ENCODE data around the gene MFGE8. TPM values are rescaled to one million over a fixed set of nuclear protein-coding genes. Genes with fewer than 3 reads are reported as not detected.
"Not testable (repeated sequence)": the region's sequence is repeated elsewhere in the genome, so short reads cannot be mapped to it uniquely, and the experiment has no call there.

Gene MFGE8
- total and polyA plus RNA-seq, 2 donors: 47.4 to 356 TPM

GRCh38 chr15:88932271-88932874, 19.2 kb upstream of the MFGE8 start:
- no peak for DNase-seq (ENCODE audit: extremely low spot score)
- H3K4me1 ChIP-seq (ENCODE audit: insufficient read depth): no peaks in the 10 kb centered on the region
- H3K36me3 ChIP-seq (ENCODE audit: insufficient read depth): no peaks in the 10 kb centered on the region
- WGBS: 29% methylated on average over 4 of the region's 4 CpGs
- H3K27ac ChIP-seq (ENCODE audit: low read depth): no peak overlapping the region
- H3K4me3 ChIP-seq (ENCODE audit: low read depth, low read length): no peak overlapping the region

- 86% methylated on average over 2 of the region's 2 CpGs for WGBS
These were observed 17.4 kb upstream of the MFGE8 start for GRCh38 chr15:88930579-88930978.

GRCh38 chr15:88929358-88930098, 16.3 kb upstream of the MFGE8 start:
- H3K27ac ChIP-seq (ENCODE audit: low read depth); H3K4me3 ChIP-seq (ENCODE audit: low read depth, low read length); H3K4me1 ChIP-seq (ENCODE audit: insufficient read depth); DNase-seq (ENCODE audit: extremely low spot score); H3K36me3 ChIP-seq (ENCODE audit: insufficient read depth): not testable (repeated sequence)
- 70% methylated on average over 3 of the region's 3 CpGs for WGBS

More at GRCh38 chr15:88930579-88930978, 17.4 kb upstream of the MFGE8 start:
- H3K4me3 ChIP-seq (ENCODE audit: low read depth, low read length): no peak overlapping the region
- no peak overlapping the region for H3K27ac ChIP-seq (ENCODE audit: low read depth)
- no peaks in the 10 kb centered on the region for H3K4me1 ChIP-seq (ENCODE audit: insufficient read depth)
- H3K36me3 ChIP-seq (ENCODE audit: insufficient read depth): no peaks in the 10 kb centered on the region
- no peak for DNase-seq (ENCODE audit: extremely low spot score)

- H3K36me3 ChIP-seq (ENCODE audit: insufficient read depth); H3K4me3 ChIP-seq (ENCODE audit: low read depth, low read length); H3K27ac ChIP-seq (ENCODE audit: low read depth); DNase-seq (ENCODE audit: extremely low spot score); H3K4me1 ChIP-seq (ENCODE audit: insufficient read depth): not testable (repeated sequence)
These were observed 15.0 kb upstream of the MFGE8 start for GRCh38 chr15:88928192-88928591.

- not testable (repeated sequence) for H3K4me3 ChIP-seq (ENCODE audit: low read depth, low read length); DNase-seq (ENCODE audit: extremely low spot score); H3K27ac ChIP-seq (ENCODE audit: low read depth); H3K36me3 ChIP-seq (ENCODE audit: insufficient read depth); H3K4me1 ChIP-seq (ENCODE audit: insufficient read depth)
- 85% methylated on average over 2 of the region's 2 CpGs for WGBS
These were observed 12.5 kb upstream of the MFGE8 start for GRCh38 chr15:88925648-88926047.

GRCh38 chr15:88920892-88921435, 7.8 kb upstream of the MFGE8 start:
- 90% methylated on average over 12 of the region's 12 CpGs for WGBS
- not testable (repeated sequence) for H3K4me3 ChIP-seq (ENCODE audit: low read depth, low read length); DNase-seq (ENCODE audit: extremely low spot score); H3K4me1 ChIP-seq (ENCODE audit: insufficient read depth); H3K27ac ChIP-seq (ENCODE audit: low read depth); H3K36me3 ChIP-seq (ENCODE audit: insufficient read depth)

GRCh38 chr15:88920186-88920891, 7.2 kb upstream of the MFGE8 start:
- no peak overlapping the region for H3K4me3 ChIP-seq (ENCODE audit: low read depth, low read length)
- H3K36me3 ChIP-seq (ENCODE audit: insufficient read depth): no peaks in the 10 kb centered on the region
- H3K4me1 ChIP-seq (ENCODE audit: insufficient read depth): peaks cover 1% of the 10 kb centered on the region
- WGBS: 68% methylated on average over 9 of the region's 9 CpGs
- no peak for DNase-seq (ENCODE audit: extremely low spot score)
- no peak overlapping the region for H3K27ac ChIP-seq (ENCODE audit: low read depth)

- no peaks in the 10 kb centered on the region for H3K36me3 ChIP-seq (ENCODE audit: insufficient read depth)
- H3K4me3 ChIP-seq (ENCODE audit: low read depth, low read length): no peak overlapping the region
- 29% methylated on average over 4 of the region's 4 CpGs for WGBS
- DNase-seq (ENCODE audit: extremely low spot score): no peak
- H3K27ac ChIP-seq (ENCODE audit: low read depth): no peak overlapping the region
- peaks cover 1% of the 10 kb centered on the region for H3K4me1 ChIP-seq (ENCODE audit: insufficient read depth)
These were observed 5.6 kb upstream of the MFGE8 start for GRCh38 chr15:88918738-88919137.

- DNase-seq (ENCODE audit: extremely low spot score): no peak
- no peak overlapping the region for H3K27ac ChIP-seq (ENCODE audit: low read depth)
- no peaks in the 10 kb centered on the region for H3K36me3 ChIP-seq (ENCODE audit: insufficient read depth)
- WGBS: 88% methylated on average over 5 of the region's 5 CpGs
- no peak overlapping the region for H3K4me3 ChIP-seq (ENCODE audit: low read depth, low read length)
- peaks cover 1% of the 10 kb centered on the region for H3K4me1 ChIP-seq (ENCODE audit: insufficient read depth)
These were observed 4.6 kb upstream of the MFGE8 start for GRCh38 chr15:88917760-88918159.

- no peak overlapping the region for H3K4me3 ChIP-seq (ENCODE audit: low read depth, low read length)
- H3K4me1 ChIP-seq (ENCODE audit: insufficient read depth): peaks cover 1% of the 10 kb centered on the region
- no peaks in the 10 kb centered on the region for H3K36me3 ChIP-seq (ENCODE audit: insufficient read depth)
- DNase-seq (ENCODE audit: extremely low spot score): no peak
- WGBS: 93% methylated on average over 10 of the region's 10 CpGs
- no peak overlapping the region for H3K27ac ChIP-seq (ENCODE audit: low read depth)
These were observed 2.2 kb upstream of the MFGE8 start for GRCh38 chr15:88915354-88915753.

- no peak overlapping the region for H3K27ac ChIP-seq (ENCODE audit: low read depth)
These were observed 631 bp upstream of the MFGE8 start for GRCh38 chr15:88913850-88914169.

GRCh38 chr15:88912500-88912921, 668 bp downstream of the MFGE8 start:
- peaks cover 1% of the 10 kb centered on the region for H3K4me1 ChIP-seq (ENCODE audit: insufficient read depth)
- no peak for DNase-seq (ENCODE audit: extremely low spot score)
- no peak overlapping the region for H3K27ac ChIP-seq (ENCODE audit: low read depth)
- 11% methylated on average over 20 of the region's 20 CpGs for WGBS
- H3K4me3 ChIP-seq (ENCODE audit: low read depth, low read length): peak overlapping the region; percentile 76
- H3K36me3 ChIP-seq (ENCODE audit: insufficient read depth): no peaks in the 10 kb centered on the region

More at GRCh38 chr15:88913850-88914169, 631 bp upstream of the MFGE8 start:
- H3K4me1 ChIP-seq (ENCODE audit: insufficient read depth): peaks cover 1% of the 10 kb centered on the region
- no peak for DNase-seq (ENCODE audit: extremely low spot score)
- H3K36me3 ChIP-seq (ENCODE audit: insufficient read depth): no peaks in the 10 kb centered on the region
- H3K4me3 ChIP-seq (ENCODE audit: low read depth, low read length): no peak overlapping the region
- WGBS: 72% methylated on average over 4 of the region's 4 CpGs

- Histone ChIP-seq H3K36me3 (ENCODE audit: insufficient read depth) (no peaks in the 10 kb centered on the region), H3K27ac (ENCODE audit: low read depth) (no peak overlapping the region), H3K4me3 (ENCODE audit: low read depth, low read length) (peak overlapping the region; percentile 76), H3K4me1 (ENCODE audit: insufficient read depth) (peaks cover 1% of the 10 kb centered on the region)
- no peak for DNase-seq (ENCODE audit: extremely low spot score)
- WGBS: 80% methylated on average over 5 of the region's 5 CpGs
These were observed 1.4 kb downstream of the MFGE8 start for GRCh38 chr15:88911766-88912118.
